Astrocyte (in vitro differentiated cells and primary cell): ENCODE data around the gene MRGPRX1.

Source experiments
- CTCF ChIP-seq: IDR thresholded peaks from 2 replicates; pipeline ENCODE4 v1.5.1; 2011; ENCODE audit warnings: low read depth, mild to moderate bottlenecking, inconsistent platforms, low read length, moderate library complexity; ENCODE audit not compliant: insufficient read depth
- EZH2 ChIP-seq: IDR thresholded peaks from 2 replicates; pipeline ENCODE4 v1.6.1; 2012; ENCODE audit warnings: mild to moderate bottlenecking, low read length, inconsistent platforms; ENCODE audit not compliant: insufficient read depth

GRCh38 chr11:18987454-18988231 is 48.4 kb upstream of the MRGPRX1 start:
- no peak for TF ChIP-seq EZH2
- TF ChIP-seq CTCF, result no peak
